Osteocyte (in vitro differentiated cells): ENCODE measurements around the gene DEF6. TPM values are rescaled to one million over a fixed set of nuclear protein-coding genes. Genes with fewer than 3 reads are reported as not detected.
A peak's percentile ranks its signal among the peaks of the same experiment; 100 is the strongest.

Source experiments
- DNase-seq: peaks from one replicate; pipeline ENCODE4 v3.0.0; 2021; ENCODE audit warnings: mixed read lengths; ENCODE audit not compliant: unreplicated experiment; ENCODE audit errors: extremely low spot score
- H3K27ac Mint-ChIP-seq: one replicate; pipeline ENCODE4 v1.8.0; 2021; ENCODE audit warnings: mild to moderate bottlenecking, mixed read lengths; ENCODE audit not compliant: unreplicated experiment
- H3K27me3 Mint-ChIP-seq: one replicate; pipeline ENCODE4 v1.8.0; 2021; ENCODE audit warnings: mixed read lengths; ENCODE audit not compliant: unreplicated experiment
- H3K36me3 Mint-ChIP-seq: one replicate; pipeline ENCODE4 v1.8.0; 2021; ENCODE audit warnings: mixed read lengths; ENCODE audit not compliant: unreplicated experiment
- H3K4me1 Mint-ChIP-seq: one replicate; pipeline ENCODE4 v1.8.0; 2021; ENCODE audit warnings: mixed read lengths; ENCODE audit not compliant: unreplicated experiment
- H3K4me3 Mint-ChIP-seq: one replicate; pipeline ENCODE4 v1.8.0; 2021; ENCODE audit warnings: mild to moderate bottlenecking, moderate library complexity, mixed read lengths; ENCODE audit not compliant: unreplicated experiment
- H3K9me3 Mint-ChIP-seq: one replicate; pipeline ENCODE4 v1.8.0; 2021; ENCODE audit warnings: mixed read lengths; ENCODE audit not compliant: unreplicated experiment
- total RNA-seq: library from RNA; stranded (reverse); gene quantifications from 2 replicates; pipeline ENCODE4 v1.2.1, GENCODE V29; 2021
- TF ChIP-seq, protein P1 (sequence below): fragments of 200-600 bp; sonication (generic); IDR thresholded peaks from 2 replicates; pipeline ENCODE4 v1.5.0; 2021; ENCODE audit warnings: antibody characterized with exemption, mild to moderate bottlenecking, moderate library complexity

DEF6 gene
- total RNA-seq, 1 donor from 2014 or later: 0.59 TPM

- TF ChIP-seq, protein P1, sequence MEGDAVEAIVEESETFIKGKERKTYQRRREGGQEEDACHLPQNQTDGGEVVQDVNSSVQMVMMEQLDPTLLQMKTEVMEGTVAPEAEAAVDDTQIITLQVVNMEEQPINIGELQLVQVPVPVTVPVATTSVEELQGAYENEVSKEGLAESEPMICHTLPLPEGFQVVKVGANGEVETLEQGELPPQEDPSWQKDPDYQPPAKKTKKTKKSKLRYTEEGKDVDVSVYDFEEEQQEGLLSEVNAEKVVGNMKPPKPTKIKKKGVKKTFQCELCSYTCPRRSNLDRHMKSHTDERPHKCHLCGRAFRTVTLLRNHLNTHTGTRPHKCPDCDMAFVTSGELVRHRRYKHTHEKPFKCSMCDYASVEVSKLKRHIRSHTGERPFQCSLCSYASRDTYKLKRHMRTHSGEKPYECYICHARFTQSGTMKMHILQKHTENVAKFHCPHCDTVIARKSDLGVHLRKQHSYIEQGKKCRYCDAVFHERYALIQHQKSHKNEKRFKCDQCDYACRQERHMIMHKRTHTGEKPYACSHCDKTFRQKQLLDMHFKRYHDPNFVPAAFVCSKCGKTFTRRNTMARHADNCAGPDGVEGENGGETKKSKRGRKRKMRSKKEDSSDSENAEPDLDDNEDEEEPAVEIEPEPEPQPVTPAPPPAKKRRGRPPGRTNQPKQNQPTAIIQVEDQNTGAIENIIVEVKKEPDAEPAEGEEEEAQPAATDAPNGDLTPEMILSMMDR: no peak
- Mint-ChIP-seq H3K27me3 (no peaks in the 10 kb centered on the region), H3K36me3 (peaks cover 4% of the 10 kb centered on the region), H3K9me3 (no peaks in the 10 kb centered on the region), H3K27ac (peak overlapping the region; percentile 96), H3K4me3 (peak overlapping the region; percentile 14), H3K4me1 (peaks cover 68% of the 10 kb centered on the region)
- no peak for DNase-seq
Observed at GRCh38 chr6:35363293-35363750, 65.7 kb downstream of the DEF6 start.

GRCh38 chr6:35365594-35366203 is 68.1 kb downstream of the DEF6 start:
- peaks cover 70% of the 10 kb centered on the region for H3K4me1 Mint-ChIP-seq
- no peak overlapping the region for H3K4me3 Mint-ChIP-seq
- peak overlapping the region; percentile 41 for H3K27ac Mint-ChIP-seq
- no peak for DNase-seq
- TF ChIP-seq, protein P1: no peak
- H3K36me3 Mint-ChIP-seq: peaks cover 7% of the 10 kb centered on the region
- no peaks in the 10 kb centered on the region for H3K27me3 Mint-ChIP-seq
- H3K9me3 Mint-ChIP-seq: no peaks in the 10 kb centered on the region

DNA sequence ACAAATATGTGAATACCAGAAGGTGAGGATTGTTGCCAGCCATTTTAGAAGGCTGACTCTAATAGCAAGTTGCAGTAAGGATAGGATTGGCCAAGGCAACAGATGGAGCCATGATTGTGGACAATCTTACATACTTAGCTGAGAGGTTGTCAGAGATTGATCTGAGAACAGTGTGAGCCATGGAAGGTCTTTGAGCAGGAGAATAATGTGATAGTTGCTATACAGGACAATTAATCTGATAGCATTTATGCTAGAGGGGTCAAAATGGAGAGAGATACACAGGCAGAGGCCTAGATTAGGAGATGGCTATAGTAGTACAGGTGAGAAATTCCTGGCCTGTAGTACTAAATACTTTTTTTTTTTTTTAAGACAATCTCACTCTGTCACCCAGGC is 68.6 kb downstream of the DEF6 start:
- TF ChIP-seq, protein P1: no peak
- H3K4me1 Mint-ChIP-seq: peaks cover 70% of the 10 kb centered on the region
- H3K9me3 Mint-ChIP-seq: no peaks in the 10 kb centered on the region
- H3K36me3 Mint-ChIP-seq: peaks cover 7% of the 10 kb centered on the region
- H3K27ac Mint-ChIP-seq: no peak overlapping the region
- H3K27me3 Mint-ChIP-seq: no peaks in the 10 kb centered on the region
- no peak for DNase-seq
- no peak overlapping the region for H3K4me3 Mint-ChIP-seq

- TF ChIP-seq, protein P1: no peak
- H3K4me1 Mint-ChIP-seq: peaks cover 64% of the 10 kb centered on the region
- H3K9me3 Mint-ChIP-seq: no peaks in the 10 kb centered on the region
- H3K27ac Mint-ChIP-seq: peak overlapping the region; percentile 75
- peaks cover 7% of the 10 kb centered on the region for H3K36me3 Mint-ChIP-seq
- no peak overlapping the region for H3K4me3 Mint-ChIP-seq
- no peaks in the 10 kb centered on the region for H3K27me3 Mint-ChIP-seq
- DNase-seq: no peak
Observed at GRCh38 chr6:35367646-35368037, 70.0 kb downstream of the DEF6 start.

DNA sequence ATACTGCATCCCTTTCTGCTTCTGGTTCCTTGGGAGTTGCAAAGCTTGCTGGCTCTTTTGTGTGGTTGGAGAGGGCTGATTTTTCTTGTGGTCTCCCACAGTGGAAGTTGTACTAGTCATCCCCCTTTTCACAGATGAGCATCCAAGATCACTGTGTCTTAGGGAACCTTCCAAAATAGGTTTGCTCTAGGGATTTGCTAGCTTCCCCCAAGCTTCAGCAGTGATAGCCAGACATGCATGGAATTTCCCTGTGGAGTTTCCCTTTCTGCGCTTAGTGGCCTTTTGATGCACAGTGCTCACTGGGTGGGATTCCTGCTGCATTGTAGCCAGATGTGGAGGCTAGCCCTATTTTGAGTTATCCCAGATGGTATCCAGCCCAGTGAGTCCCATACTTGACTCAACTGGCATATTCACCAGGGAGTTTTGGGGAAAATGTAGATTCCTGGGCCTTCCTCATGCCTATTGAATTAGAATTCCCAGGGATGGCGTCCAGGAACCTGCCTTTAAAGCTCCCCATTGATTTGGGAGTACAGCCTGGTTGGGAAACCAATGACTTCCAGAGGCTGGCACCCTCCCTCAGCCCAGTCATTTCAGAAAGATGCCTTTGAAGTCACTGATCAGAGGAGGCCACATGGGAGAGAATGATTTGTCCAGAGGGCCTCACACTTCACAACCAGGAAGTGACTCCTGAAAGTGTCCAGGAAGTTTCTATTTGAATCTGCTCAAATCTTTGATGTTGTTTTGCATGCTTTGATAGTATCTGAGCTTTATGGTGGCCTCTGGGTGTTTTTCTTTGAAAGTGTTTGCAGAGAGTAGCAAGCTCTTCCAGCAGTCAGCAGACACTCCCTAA is 70.6 kb downstream of the DEF6 start:
- Mint-ChIP-seq H3K27me3 (no peaks in the 10 kb centered on the region), H3K36me3 (peaks cover 9% of the 10 kb centered on the region), H3K4me3 (no peak overlapping the region), H3K27ac (peak overlapping the region; percentile 75), H3K4me1 (peaks cover 58% of the 10 kb centered on the region), H3K9me3 (no peaks in the 10 kb centered on the region)
- TF ChIP-seq, protein P1: no peak
- DNase-seq: no peak
